MM.1S (cell line): ENCODE data around the gene SLBP.

ENCODE experiments used
- DNase-seq: peaks from one replicate; pipeline ENCODE4 v3.0.0-alpha.2; 2015
- H2AFZ ChIP-seq: fragments of 300-600 bp; sonication (generic); 2 replicates; pipeline ENCODE4 v1.6.0; 2016; ENCODE audit warnings: antibody characterized with exemption, low read length
- H3F3A ChIP-seq: fragments of 300-600 bp; sonication (generic); 2 replicates; pipeline ENCODE4 v1.6.1; 2016; ENCODE audit warnings: mild to moderate bottlenecking, antibody characterized with exemption, low read length, moderate library complexity, mixed read lengths; ENCODE audit not compliant: insufficient read depth
- H3K27ac ChIP-seq: fragments of 300-600 bp; sonication (generic); 2 replicates; pipeline ENCODE4 v1.5.1; 2016; ENCODE audit warnings: mild to moderate bottlenecking, low read length
- H3K27me3 ChIP-seq: fragments of 300-600 bp; sonication (generic); replicated peaks from 2 replicates; pipeline ENCODE4 v1.6.0; 2016; ENCODE audit warnings: low read length; ENCODE audit not compliant: insufficient read depth
- H3K36me3 ChIP-seq: fragments of 300-600 bp; sonication (generic); replicated peaks from 2 replicates; pipeline ENCODE4 v1.6.1; 2016; ENCODE audit warnings: mild to moderate bottlenecking, low read length, mixed read lengths; ENCODE audit not compliant: insufficient read depth
- H3K4me1 ChIP-seq: fragments of 300-600 bp; sonication (generic); 2 replicates; pipeline ENCODE4 v1.6.1; 2016; ENCODE audit warnings: low read length, mixed read lengths
- H3K4me2 ChIP-seq: fragments of 300-600 bp; sonication (generic); 2 replicates; pipeline ENCODE4 v1.6.0; 2016; ENCODE audit warnings: low read depth, low read length
- H3K4me3 ChIP-seq: fragments of 300-600 bp; sonication (generic); 2 replicates; pipeline ENCODE4 v1.5.1; 2016; ENCODE audit warnings: low read length, mixed read lengths
- H3K79me2 ChIP-seq: fragments of 300-600 bp; sonication (generic); 2 replicates; pipeline ENCODE4 v1.6.1; 2016; ENCODE audit warnings: mixed run types, low read length, mixed read lengths
- H3K9ac ChIP-seq: fragments of 300-600 bp; sonication (generic); 2 replicates; pipeline ENCODE4 v1.6.1; 2016; ENCODE audit warnings: low read length, mixed read lengths
- H3K9me2 ChIP-seq: fragments of 300-600 bp; sonication (generic); replicated peaks from 2 replicates; pipeline ENCODE4 v1.6.1; 2016; ENCODE audit warnings: mild to moderate bottlenecking, low read length, mixed read lengths; ENCODE audit not compliant: insufficient read depth
- H3K9me3 ChIP-seq: fragments of 300-600 bp; sonication (generic); replicated peaks from 2 replicates; pipeline ENCODE4 v1.6.1; 2016; ENCODE audit warnings: mild to moderate bottlenecking, low read length, mixed read lengths; ENCODE audit not compliant: insufficient read depth
- H4K20me1 ChIP-seq: fragments of 300-600 bp; sonication (generic); 2 replicates; pipeline ENCODE4 v1.6.1; 2016; ENCODE audit warnings: mild to moderate bottlenecking, low read length, moderate library complexity, mixed read lengths; ENCODE audit not compliant: insufficient read depth
- CTCF ChIP-seq: fragments of 300-600 bp; sonication (generic); IDR thresholded peaks from 2 replicates; pipeline ENCODE4 v1.5.1; 2016; ENCODE audit warnings: antibody characterized with exemption, low read length, mixed read lengths
- EZH2 ChIP-seq: fragments of 300-600 bp; sonication (generic); optimal IDR thresholded peaks from 2 replicates; pipeline ENCODE3; 2017; ENCODE audit warnings: low read depth, mild to moderate bottlenecking, antibody characterized with exemption, low read length, mixed read lengths
- EZH2phosphoT487 ChIP-seq: fragments of 300-600 bp; sonication (generic); IDR thresholded peaks from 2 replicates; pipeline ENCODE4 v1.6.1; 2018; ENCODE audit warnings: antibody characterized with exemption, low read length

The SLBP gene

GRCh38 chr4:1741208-1741607, 29.1 kb upstream of the SLBP start:
- H3K27ac ChIP-seq: no peak overlapping the region
- H3K9me3 ChIP-seq: no peaks in the 10 kb centered on the region
- H2AFZ ChIP-seq: no peak overlapping the region
- peaks cover 3% of the 10 kb centered on the region for H3K36me3 ChIP-seq
- TF ChIP-seq EZH2 (no peak), EZH2phosphoT487 (no peak)
- peaks cover 9% of the 10 kb centered on the region; the same call in 1 of the 2 replicates for H3F3A ChIP-seq
- no peaks in the 10 kb centered on the region for H3K27me3 ChIP-seq
- no peaks in the 10 kb centered on the region for H3K79me2 ChIP-seq
- H3K4me3 ChIP-seq: no peak overlapping the region
- H4K20me1 ChIP-seq: no peaks in the 10 kb centered on the region
- H3K4me1 ChIP-seq: no peaks in the 10 kb centered on the region
- no peaks in the 10 kb centered on the region for H3K9me2 ChIP-seq
- no peak overlapping the region for H3K4me2 ChIP-seq
- no peak for DNase-seq
- H3K9ac ChIP-seq: no peak overlapping the region

- no peaks in the 10 kb centered on the region for H3K4me1 ChIP-seq
- no peak for TF ChIP-seq CTCF
- no peak for TF ChIP-seq EZH2phosphoT487
- no peak overlapping the region for H3K4me3 ChIP-seq
- H3K79me2 ChIP-seq: no peaks in the 10 kb centered on the region
- H3K27me3 ChIP-seq: no peaks in the 10 kb centered on the region
- H3K9me2 ChIP-seq: no peaks in the 10 kb centered on the region
- no peak overlapping the region for H2AFZ ChIP-seq
- H3K9me3 ChIP-seq: no peaks in the 10 kb centered on the region
- H3K36me3 ChIP-seq: peaks cover 3% of the 10 kb centered on the region
- no peak for DNase-seq
- H4K20me1 ChIP-seq: no peaks in the 10 kb centered on the region
- H3F3A ChIP-seq: peaks cover 7% of the 10 kb centered on the region; the same call in 1 of the 2 replicates
- no peak overlapping the region for H3K4me2 ChIP-seq
- H3K27ac ChIP-seq: no peak overlapping the region
- H3K9ac ChIP-seq: no peak overlapping the region
These were observed 28.0 kb upstream of the SLBP start for GRCh38 chr4:1740021-1740545.

- no peaks in the 10 kb centered on the region for H3K4me1 ChIP-seq
- no peak overlapping the region for H3K4me2 ChIP-seq
- no peaks in the 10 kb centered on the region for H3K79me2 ChIP-seq
- DNase-seq: no peak
- H3K9me2 ChIP-seq: no peaks in the 10 kb centered on the region
- TF ChIP-seq EZH2phosphoT487 (no peak), CTCF (no peak), EZH2 (no peak)
- no peak overlapping the region for H3K4me3 ChIP-seq
- no peak overlapping the region for H3K27ac ChIP-seq
- H2AFZ ChIP-seq: no peak overlapping the region
- no peaks in the 10 kb centered on the region for H3K27me3 ChIP-seq
- 0 out of 2 replicates have a peak, but pooled peaks cover 2% of the 10 kb centered on the region for H3F3A ChIP-seq
- no peak overlapping the region for H3K9ac ChIP-seq
- H3K36me3 ChIP-seq: peaks cover 3% of the 10 kb centered on the region
- H4K20me1 ChIP-seq: no peaks in the 10 kb centered on the region
- H3K9me3 ChIP-seq: no peaks in the 10 kb centered on the region
These were observed 27.2 kb upstream of the SLBP start for GRCh38 chr4:1739358-1739757.

GRCh38 chr4:1738410-1738809, 26.3 kb upstream of the SLBP start:
- Histone ChIP-seq H3K9ac (no peak overlapping the region), H3F3A (no peaks in the 10 kb centered on the region), H3K79me2 (peaks cover 4% of the 10 kb centered on the region; the same call in 1 of the 2 replicates), H3K27me3 (no peaks in the 10 kb centered on the region), H4K20me1 (no peaks in the 10 kb centered on the region), H3K9me2 (no peaks in the 10 kb centered on the region), H3K4me2 (no peak overlapping the region), H3K36me3 (peaks cover 3% of the 10 kb centered on the region), H3K4me3 (no peak overlapping the region), H3K4me1 (no peaks in the 10 kb centered on the region), H3K9me3 (no peaks in the 10 kb centered on the region), H3K27ac (no peak overlapping the region), H2AFZ (no peak overlapping the region)
- no peak for DNase-seq
- TF ChIP-seq EZH2phosphoT487: no peak
- TF ChIP-seq EZH2: no peak
- no peak for TF ChIP-seq CTCF
